HG02798 (cell line): ENCODE data around the gene DOCK9.

Source experiments
- ATAC-seq: cut with Tn5 transposase; IDR thresholded peaks from one replicate; pipeline ENCODE4 v1.9.1; 2021; ENCODE audit warnings: mild to moderate bottlenecking; ENCODE audit not compliant: unreplicated experiment, poor library complexity

Gene DOCK9

DNA sequence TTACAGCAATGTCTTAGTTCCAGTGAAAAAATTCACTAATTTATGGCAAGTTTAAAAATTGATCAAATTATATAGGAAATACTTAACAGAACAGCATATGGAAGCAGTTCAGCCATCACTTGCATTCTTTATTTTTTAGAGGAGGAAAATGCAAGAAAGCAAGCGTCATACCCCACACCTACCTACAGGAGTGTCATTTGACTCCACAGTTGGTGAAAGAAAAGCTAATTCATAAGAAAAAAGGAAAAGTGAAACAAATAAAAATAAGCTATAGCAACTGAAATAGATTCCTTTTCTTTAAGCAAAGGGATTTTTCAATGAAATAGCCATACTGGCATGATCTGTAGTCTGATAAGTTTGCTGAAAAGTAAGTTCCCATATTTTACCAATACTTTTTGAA is 111.0 kb downstream of the DOCK9 start:
- no peak for ATAC-seq

DNA sequence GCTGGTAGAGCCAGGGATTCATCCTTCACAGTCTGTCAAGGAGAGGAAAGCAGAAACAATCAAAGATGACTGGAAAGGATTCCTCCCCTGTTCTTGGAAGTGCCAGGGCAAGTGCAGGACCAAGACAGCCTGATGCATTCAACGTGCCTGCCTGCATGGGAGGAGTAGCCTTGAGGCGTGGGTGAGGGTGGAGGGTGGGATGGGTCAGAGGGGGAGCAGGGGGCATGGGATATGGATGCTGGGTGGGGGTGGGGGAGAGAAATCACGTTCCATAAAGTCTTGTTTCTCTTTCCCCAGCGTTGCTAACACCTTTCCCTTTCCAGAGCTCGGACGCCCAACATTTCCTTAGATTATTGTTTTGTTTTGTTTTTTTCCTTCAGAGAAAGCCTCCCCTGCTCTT is 117.4 kb downstream of the DOCK9 start:
- ATAC-seq: no peak

DNA sequence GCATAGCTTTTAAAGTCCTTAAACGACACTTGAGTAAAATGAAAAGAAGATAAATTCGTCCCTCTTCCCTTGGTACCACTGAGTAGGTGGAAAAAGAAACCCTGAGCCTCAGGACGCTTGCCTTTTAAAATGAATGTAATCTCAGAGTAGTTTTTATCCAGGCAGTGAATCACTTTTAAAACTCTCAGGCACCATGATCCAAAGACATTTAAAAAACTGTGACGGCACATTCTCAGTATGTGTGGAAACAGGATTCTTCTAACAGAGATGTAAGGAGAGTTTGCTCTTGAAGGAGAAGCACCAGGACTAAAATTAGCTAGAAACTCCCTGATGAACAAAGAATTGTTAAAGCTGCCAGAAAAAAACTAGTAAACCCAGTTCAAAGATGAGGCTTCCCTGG is 119.7 kb downstream of the DOCK9 start:
- ATAC-seq: no peak

DNA sequence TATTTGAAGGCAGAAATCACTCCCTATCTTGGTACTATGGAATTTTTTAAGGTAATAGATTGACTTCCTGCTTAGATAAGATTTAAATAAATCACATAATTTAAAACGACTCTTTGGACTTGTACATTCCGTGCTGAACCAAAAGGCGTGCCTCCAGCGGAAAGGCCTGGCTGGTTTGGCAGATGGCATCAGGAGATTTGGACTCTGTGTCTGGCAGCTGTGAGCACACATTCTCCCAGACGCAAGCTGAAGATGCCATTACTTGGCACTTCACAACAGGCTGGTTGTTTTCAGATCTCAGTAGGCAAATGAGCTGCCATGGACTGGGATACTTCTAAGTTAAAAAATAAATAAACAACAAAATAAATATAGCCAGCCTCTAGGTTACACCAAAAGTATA is 120.9 kb downstream of the DOCK9 start:
- ATAC-seq: no peak

DNA sequence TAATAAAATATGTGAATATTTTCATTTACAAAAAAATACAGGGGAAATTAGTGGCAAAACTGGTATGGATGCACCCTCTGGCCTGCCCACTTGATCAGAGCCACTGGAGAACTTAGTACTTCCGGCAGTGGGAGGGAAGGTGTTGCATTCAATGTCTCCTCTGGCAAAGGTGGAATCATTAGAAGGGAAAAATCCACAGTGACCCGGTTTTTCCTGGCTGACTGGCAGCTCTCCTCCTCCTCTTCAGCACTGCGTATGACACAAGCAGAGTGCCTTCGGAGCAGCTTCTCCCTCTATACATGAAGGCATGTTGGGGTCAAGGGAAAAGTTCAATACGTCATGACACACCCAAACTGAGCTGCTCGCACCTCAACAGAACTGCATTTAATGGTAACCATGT is 123.4 kb downstream of the DOCK9 start:
- no peak for ATAC-seq

DNA sequence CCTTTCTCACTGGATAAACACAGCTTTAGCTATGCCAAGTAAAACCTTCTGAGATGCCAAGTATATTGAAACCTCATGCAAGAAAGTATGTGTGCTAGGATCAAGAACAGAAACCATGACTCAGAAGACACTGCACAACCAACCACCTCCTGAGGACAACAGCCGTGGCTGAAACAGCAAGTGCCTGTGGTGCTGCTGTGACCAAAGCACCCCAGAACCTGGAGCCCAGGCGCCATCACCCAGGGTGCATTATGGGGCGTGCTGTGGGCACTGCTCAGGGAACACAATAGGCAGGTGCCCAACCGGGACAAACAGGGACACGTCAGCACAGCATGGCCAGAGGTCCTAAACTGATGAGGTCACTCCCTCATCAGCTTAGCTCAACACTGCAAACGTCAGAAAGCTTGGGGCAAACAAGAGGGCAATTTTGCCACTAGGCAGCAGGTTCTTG is 124.1 kb downstream of the DOCK9 start:
- ATAC-seq: peak; percentile 99

DNA sequence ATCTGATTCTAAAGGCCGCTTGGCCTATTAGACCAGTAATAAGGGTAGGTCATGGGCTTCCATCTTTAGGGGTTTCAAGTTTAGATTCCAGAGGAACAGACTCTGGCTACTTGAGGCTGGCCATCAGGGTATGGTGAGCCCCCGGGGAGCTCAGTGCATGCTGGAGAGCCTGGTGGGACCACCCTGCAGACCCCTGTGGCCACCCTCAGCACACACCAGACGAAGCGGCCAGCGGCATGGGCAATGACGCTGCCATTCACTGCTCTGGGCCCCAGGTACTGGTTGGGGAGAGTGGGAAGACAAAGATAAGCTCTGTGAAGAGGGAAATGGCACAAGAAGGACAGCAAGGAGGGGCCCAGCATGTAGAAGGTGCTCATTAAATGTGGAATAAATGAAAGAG is 126.6 kb downstream of the DOCK9 start:
- ATAC-seq: no peak

DNA sequence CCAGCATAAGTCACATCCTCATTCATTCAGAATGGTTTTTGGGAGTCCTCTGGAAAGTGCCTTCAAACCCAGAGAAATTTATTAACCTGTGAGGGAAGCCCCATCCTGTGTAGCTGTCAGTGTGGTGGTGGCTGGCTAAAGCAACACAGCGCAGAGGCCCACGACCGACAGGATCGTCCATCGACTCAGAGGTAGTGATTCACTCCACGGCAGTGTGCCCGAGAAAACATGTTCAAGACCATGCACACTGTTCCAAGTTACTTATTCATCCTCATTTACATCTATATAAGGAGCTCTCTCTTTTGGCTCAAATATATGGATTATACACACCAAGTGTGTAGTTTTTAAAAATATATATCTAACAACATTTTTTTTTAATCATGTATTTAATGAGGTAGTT is 129.1 kb downstream of the DOCK9 start:
- ATAC-seq: no peak

DNA sequence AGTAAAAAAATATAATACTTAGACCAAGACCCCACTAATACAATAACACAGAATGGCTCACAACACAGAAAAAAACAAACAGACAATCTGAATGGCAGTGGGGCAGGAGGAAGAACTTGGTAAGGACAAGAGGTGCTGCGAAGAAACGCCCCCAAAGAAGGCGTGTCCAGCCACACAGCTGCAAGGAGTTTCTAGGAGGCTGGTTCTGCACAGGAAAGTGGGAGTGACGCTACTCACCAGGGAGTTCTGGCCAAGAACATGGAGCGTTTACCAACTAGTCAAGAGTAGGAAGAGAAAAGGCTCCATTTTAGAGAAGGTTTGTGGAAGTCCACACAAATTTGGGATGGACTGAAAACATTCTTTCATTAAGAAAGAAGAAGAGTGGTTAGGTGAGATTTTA is 130.1 kb downstream of the DOCK9 start:
- no peak for ATAC-seq

DNA sequence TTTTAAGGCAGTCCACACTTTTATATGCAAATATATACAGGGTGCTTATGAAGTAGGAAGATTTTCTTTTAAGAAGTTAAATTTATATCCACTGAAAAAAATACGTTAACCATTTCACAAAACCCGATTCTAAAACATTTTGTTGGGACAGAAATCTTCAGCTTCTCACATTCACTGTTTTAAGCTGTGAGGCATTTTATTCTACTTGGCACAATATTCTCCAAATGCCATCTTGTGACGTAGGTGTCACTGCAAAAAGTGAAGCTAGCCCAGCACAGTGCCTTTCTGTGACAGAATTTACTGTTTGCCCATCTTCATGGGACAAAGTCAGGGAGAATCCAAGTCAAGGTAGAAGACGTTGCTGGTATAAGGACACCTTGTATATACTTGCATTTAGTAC is 130.9 kb downstream of the DOCK9 start:
- no peak for ATAC-seq

DNA sequence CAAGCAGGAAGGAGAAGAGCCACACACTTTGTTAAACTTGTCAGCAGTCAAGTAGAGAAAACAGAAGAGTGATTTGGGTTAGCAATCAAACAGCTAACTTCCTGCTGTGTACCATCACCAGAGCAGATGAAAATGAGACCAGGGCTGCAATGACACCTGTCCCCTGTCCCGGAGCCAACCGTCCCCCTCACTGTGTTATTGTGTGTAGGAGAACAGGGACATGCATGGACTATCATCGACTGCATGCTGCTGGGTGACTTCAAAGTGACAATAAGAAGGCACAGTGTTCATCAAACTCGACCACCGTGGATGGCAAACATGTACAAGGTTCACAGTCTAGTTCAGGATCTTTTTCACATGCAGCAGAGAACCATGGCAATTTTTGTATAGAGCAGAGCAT is 131.3 kb downstream of the DOCK9 start:
- ATAC-seq: no peak

DNA sequence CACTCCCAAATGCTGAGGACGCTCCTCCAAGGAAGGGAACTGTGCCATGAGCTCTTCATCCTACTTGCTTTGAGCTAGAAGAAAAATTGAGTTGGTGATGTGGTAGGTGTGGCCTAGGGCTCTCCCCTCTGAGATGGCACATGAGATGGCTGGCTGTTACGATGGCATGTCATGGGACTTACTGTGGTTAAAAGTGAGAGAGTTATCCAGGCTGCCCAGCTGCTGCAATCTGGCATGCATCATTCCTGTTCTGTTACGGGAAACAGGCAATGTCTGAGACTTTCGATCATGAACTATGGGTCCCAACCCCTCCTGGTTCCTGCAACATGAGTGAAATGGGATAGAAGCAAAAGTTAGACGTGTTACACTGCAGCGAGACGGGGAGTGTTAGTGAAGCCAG is 132.1 kb downstream of the DOCK9 start:
- ATAC-seq: no peak

DNA sequence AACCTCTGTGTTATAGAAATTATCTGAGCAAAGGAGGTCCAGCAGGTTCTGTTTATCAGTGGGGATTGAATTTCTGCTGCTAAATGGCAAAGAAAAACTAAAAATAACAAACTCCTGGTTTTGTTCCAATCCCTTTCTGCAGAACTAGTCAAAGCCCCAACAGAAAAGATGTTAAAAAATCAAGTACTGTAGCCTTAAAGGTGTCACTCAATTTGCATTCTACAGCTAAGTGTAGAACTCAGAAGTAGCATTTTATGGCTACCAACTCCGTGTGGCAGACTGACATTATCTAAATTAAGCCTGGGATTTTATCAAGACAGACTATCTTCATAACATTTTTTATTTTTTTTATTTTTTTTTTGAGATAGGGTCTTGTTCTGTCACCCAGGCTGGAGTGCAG is 133.8 kb downstream of the DOCK9 start:
- no peak for ATAC-seq

DNA sequence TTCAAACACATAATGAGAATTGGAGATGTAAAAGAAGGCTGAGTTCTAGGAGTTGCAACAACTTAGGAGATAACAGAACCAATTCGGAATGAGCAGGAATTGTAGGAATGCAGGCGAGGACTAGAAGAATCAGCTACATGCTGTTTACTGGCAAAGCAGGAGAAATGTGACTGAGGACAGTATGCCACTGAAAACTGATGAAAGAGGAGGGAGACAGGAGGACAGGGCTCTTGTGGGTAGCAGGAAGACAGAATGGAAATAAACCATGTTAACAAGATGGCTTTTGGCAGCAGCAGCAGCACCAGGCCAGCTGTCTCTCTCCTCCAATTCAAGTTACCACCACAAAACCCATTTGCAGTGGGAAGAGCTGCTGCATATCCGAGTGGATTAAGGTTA is 134.4 kb downstream of the DOCK9 start:
- ATAC-seq: no peak

DNA sequence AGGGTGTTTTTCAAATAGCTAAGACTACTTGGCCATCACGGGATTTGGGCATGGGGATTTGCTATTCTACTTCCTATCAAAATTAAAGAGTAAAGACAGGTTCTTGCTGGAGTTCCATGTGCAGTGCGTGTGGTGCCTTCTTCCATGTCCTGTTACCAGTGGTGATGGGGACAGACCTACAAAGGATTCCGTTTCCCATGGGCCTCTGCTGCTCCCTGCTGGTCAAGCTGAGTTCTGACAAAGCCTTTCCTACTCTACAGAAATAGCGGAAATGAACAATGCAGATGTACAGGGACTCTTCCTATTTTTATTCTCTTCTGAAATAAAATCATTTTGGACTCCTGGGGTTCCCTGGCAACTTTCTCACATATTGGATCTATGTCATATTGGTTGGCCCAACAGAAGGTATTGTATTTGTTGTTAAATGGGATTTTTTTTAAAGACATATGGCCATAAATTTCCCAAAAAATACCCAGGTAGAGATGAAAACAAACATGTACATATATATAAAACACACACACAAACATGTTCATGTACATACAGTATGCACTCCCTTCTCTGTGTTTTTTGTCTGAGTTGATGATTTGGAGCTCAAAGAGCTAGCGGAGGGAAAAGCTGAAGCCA is 134.9 kb downstream of the DOCK9 start:
- ATAC-seq: peak; percentile 85

DNA sequence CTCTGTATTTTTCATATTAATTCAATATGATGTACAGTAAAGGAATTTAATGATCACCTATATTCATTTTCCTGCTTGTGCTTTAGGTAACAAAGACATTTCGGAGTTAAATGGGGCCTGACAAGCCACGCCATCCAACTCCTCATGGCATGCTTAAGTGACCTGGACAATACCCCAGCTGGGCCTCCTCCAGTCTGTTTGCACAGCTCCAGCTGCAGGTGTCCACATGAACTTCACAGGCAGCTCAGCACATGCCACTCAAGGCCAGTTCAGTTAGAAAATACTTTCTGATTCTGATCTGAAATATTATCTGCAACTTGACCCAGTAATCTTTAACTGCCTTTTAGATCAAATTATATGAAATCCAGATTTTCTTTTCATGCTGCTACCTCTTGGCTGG is 135.8 kb downstream of the DOCK9 start:
- ATAC-seq: no peak

DNA sequence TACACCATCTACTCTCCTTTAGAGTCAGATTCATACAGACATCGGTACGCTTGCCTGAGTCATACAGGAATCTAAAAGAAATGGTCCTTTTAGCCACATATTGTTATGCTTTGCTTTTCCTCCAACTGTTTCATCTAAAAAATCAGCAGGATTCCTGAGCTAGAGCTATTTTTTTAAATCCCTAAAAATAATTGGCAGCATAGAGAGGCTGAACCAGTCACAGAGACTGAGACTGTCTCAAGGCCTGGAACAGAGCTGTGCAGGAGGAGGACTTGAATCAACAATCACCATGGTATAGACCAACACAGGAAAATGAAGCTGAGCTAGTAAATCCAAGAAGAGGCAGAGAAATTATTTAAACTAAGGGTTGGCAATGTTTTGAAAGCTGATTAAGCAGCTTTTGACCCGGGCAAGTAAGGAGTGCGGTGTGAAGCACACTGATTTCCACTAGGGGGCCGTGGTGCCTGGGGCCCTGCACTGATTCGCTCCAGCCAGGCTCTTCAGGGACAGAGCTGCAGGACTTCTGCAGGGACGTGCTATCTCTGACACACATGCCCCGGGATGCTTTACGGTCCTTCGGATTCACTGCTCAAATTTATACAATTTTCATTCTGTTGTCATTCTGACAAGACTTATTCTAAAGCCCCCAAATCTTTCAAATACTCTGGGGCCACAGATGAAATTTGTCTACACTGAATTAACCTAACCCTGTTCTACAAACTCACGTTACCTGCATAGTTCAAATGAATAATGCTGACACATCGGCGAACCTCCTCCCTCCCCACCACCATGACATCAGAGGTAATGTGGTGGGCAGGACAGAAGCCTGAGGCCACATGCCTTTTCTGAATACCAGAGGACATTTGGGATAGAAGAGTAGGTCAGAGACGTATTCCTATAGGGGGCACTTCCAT is 137.8 kb downstream of the DOCK9 start:
- ATAC-seq: peak; percentile 87

DNA sequence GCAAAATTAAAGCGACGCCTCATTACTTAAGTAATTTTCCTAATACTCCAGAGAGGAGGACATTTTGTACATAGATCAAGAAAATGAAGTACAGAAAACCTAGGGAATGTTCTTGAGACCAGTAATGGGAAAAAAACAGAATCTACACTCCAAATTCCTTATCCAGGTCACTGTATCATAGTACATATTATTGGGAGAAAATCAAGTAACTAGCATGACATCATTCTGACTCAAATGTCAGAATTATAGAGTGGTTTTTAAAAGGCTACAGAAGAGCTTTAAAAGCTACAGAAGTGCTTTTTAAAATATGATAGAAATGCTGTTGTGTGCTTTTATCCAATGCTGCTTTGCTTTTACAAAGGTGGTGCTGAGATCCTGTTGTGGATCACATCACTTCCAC is 139.1 kb downstream of the DOCK9 start:
- ATAC-seq: no peak

DNA sequence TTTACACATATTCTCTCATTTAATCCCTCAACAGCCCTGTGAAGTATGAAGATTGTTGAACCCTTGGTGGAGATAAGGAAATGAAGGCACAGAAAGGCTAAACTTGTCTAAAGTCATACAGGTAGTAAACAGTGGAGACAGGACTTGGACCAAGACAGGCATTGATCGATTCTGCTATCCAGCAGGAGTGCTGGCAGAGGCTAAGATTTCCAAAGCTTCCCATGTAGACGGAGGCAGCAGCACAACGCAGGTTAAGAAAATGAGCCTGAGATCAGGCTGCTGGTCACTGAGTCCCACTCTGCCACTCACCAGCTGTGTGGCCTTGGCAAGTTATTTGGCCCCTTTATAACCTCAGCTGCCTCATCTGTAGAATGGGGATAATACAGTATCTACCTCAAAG is 140.0 kb downstream of the DOCK9 start:
- ATAC-seq: no peak

DNA sequence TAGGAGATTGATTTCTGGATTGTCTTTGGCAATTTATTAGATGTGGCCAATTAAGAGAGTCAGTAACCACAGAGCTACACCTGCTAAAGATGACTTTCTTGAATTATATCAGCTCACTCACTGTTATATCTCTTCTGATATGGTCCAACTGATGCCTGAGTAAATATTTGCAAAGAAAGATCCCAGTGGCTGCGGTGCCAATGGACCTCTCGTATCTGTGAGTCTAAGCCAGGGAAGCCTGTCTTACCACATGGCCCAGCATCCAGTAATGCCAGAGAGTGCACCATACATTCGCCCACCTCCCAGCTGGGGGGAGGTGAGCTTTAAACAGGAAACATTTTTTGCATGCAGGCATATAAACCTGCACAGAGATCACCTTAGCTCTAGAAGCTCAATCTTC is 142.7 kb downstream of the DOCK9 start:
- ATAC-seq: no peak

DNA sequence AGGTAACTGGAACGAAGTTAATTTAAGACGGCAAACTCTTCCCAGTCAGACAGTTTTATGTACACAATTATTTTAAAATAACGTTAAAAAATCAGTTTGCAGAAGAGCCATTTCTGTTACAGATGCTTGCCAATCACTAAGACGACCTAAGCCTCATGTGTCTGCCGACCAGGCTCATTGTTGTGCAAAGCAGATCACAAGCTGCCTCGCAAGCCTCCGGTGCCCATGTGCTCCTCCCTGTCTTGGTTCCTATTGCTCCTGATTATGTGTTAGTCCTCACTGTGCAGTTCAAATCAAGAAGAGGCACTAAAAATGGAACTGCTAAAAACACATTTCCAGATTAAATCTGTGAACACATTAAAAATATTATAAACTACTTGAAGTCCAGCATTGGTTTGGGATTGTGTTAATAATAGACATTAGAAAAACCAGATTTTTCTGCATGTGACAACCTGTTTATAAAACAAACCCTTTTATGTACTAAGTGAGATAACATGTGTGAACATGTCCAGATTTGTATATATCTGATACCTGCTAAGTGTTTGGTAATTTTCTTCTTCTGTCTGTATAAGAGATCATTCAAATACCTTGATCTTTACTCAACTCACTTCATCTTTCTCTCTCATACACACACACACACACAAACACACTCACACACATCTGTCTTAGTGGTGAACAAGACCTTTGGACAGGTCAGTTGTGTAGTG is 143.5 kb downstream of the DOCK9 start:
- no peak for ATAC-seq
